GM21381 (cell line): ENCODE measurements around the gene MAB21L4.

ENCODE experiments used
- ATAC-seq: cut with Tn5 transposase; IDR thresholded peaks from one replicate; pipeline ENCODE4 v1.9.1; 2021; ENCODE audit warnings: mild to moderate bottlenecking, moderate library complexity; ENCODE audit not compliant: unreplicated experiment

Gene MAB21L4

GRCh38 chr2:240884745-240885144 is 11.2 kb downstream of the MAB21L4 start:
- no peak for ATAC-seq

- ATAC-seq = no peak
These were observed 11.7 kb downstream of the MAB21L4 start for GRCh38 chr2:240884221-240884620.

GRCh38 chr2:240881913-240882312 is 14.0 kb downstream of the MAB21L4 start:
- ATAC-seq = no peak

GRCh38 chr2:240879105-240879504 is 16.9 kb downstream of the MAB21L4 start:
- no peak for ATAC-seq

- no peak for ATAC-seq
These were observed 17.5 kb downstream of the MAB21L4 start for GRCh38 chr2:240878341-240878936.

- no peak for ATAC-seq
These were observed 18.3 kb downstream of the MAB21L4 start for GRCh38 chr2:240877460-240878340.

GRCh38 chr2:240876475-240877251 is 19.3 kb downstream of the MAB21L4 start:
- no peak for ATAC-seq

- no peak for ATAC-seq
These were observed 19.9 kb downstream of the MAB21L4 start for GRCh38 chr2:240876035-240876474.

- no peak for ATAC-seq
These were observed 20.5 kb downstream of the MAB21L4 start for GRCh38 chr2:240875228-240876034.

GRCh38 chr2:240874715-240875227 is 21.2 kb downstream of the MAB21L4 start:
- no peak for ATAC-seq

GRCh38 chr2:240873805-240874714 is 21.9 kb downstream of the MAB21L4 start:
- ATAC-seq = no peak

- ATAC-seq = no peak
These were observed 22.7 kb downstream of the MAB21L4 start for GRCh38 chr2:240873098-240873788.

GRCh38 chr2:240872317-240873097 is 23.4 kb downstream of the MAB21L4 start:
- ATAC-seq = no peak

- ATAC-seq = no peak
These were observed 24.6 kb downstream of the MAB21L4 start for GRCh38 chr2:240871071-240871958.

GRCh38 chr2:240869956-240870875 is 25.7 kb downstream of the MAB21L4 start:
- no peak for ATAC-seq
